HepG2 (cell line): ENCODE measurements around the gene POU2AF2. TPM values are rescaled to one million over a fixed set of nuclear protein-coding genes. Genes with fewer than 3 reads are reported as not detected.

Experiments used
- ARID3A ChIP-seq: IDR thresholded peaks from 2 replicates; pipeline ENCODE4 v1.6.1; 2012; ENCODE audit warnings: low read depth, low read length, improper control_type of control experiment
- CBX5 ChIP-seq: sonication (generic); formaldehyde crosslinking; IDR thresholded peaks from 2 replicates; pipeline ENCODE4 v1.4.0; 2020; ENCODE audit warnings: missing genetic modification reagents, borderline replicate concordance
- FOXJ3 ChIP-seq: sonication (generic); formaldehyde crosslinking; IDR thresholded peaks from 2 replicates; pipeline ENCODE4 v1.4.0; 2020; ENCODE audit warnings: missing genetic modification reagents, mild to moderate bottlenecking, borderline replicate concordance
- NFYC ChIP-seq: IDR thresholded peaks from 2 replicates; pipeline ENCODE4 v1.6.1; 2016; ENCODE audit warnings: missing genetic modification reagents, missing compliant biosample characterization
- POLR2G ChIP-seq: fragments of 200-400 bp; formaldehyde crosslinking; IDR thresholded peaks from 2 replicates; pipeline ENCODE4 v1.6.1; 2018; ENCODE audit warnings: mild to moderate bottlenecking, low read depth, low read length, moderate library complexity
- PRMT3 ChIP-seq: sonication (generic); formaldehyde crosslinking; IDR thresholded peaks from 2 replicates; pipeline ENCODE4 v1.8.1; 2022; ENCODE audit warnings: low read depth, mild to moderate bottlenecking, moderate library complexity, missing genetic modification reagents, borderline replicate concordance
- RFXAP ChIP-seq: sonication (generic); formaldehyde crosslinking; IDR thresholded peaks from 2 replicates; pipeline ENCODE4 v1.4.0; 2020; ENCODE audit warnings: missing genetic modification reagents, borderline replicate concordance
- RORA ChIP-seq: sonication (generic); formaldehyde crosslinking; IDR thresholded peaks from 2 replicates; pipeline ENCODE4 v1.5.0; 2020; ENCODE audit warnings: mild to moderate bottlenecking, missing genetic modification reagents, moderate library complexity
- SOX13 ChIP-seq, 3 experiments: fragments of 450-650 bp in 1 of 3; sonication (generic) in 1 of 3; formaldehyde crosslinking in 1 of 3; IDR thresholded peaks in 2 of 3; conservative IDR thresholded peaks in 1 of 3; 2 replicates each; pipeline versions ENCODE4 v1.5.0 to v1.6.1; 2016 to 2020; ENCODE audit warnings: antibody characterized with exemption in 1 of 3, mild to moderate bottlenecking in 1 of 3, missing compliant biosample characterization in 1 of 3, missing genetic modification reagents in 1 of 3, moderate library complexity in 1 of 3
- SOX5 ChIP-seq: IDR thresholded peaks from 2 replicates; pipeline ENCODE4 v1.6.1; 2016; ENCODE audit warnings: borderline replicate concordance
- SPEN ChIP-seq: sonication (generic); formaldehyde crosslinking; IDR thresholded peaks from 2 replicates; pipeline ENCODE4 v1.5.1; 2020; ENCODE audit warnings: low read depth, mild to moderate bottlenecking, missing genetic modification reagents
- SUZ12 ChIP-seq: fragments of 150-350 bp; IDR thresholded peaks from 2 replicates; pipeline ENCODE4 v1.6.1; 2014; ENCODE audit warnings: low read depth, low read length
- polyA plus RNA-seq, 8 experiments: library from polyadenylated mRNA; depleted of rRNA in 3 of 8; stranded (reverse) in 7 of 8; unstranded in 1 of 8; fragments of >200 nt; fragmentation: Illumina TruSeq in 4 of 8; extraction: Trizol in 4 of 8; gene quantifications; 2 replicates each; pipeline versions ENCODE4 v1.2.1 to v1.2.3, GENCODE V29; 2011 to 2016; ENCODE audit warnings: low read depth in 4 of 8, missing spikeins in 1 of 8, mixed read lengths in 1 of 8; ENCODE audit not compliant: insufficient read depth in 1 of 8
- total RNA-seq, 5 experiments: library from RNA; depleted of rRNA; stranded (reverse); fragments of >200 nt; fragmentation: Illumina TruSeq; extraction: Trizol; gene quantifications; 2 replicates each; pipeline ENCODE4 v1.2.3, GENCODE V29; 2016; ENCODE audit warnings: low read depth in 1 of 5

The POU2AF2 gene
- total and polyA plus RNA-seq, 2 of the 13 experiments (the other 11 are each of a cell fraction or from before 2014, with no cell fraction given) = 0.11 TPM; not detected in 1

DNA sequence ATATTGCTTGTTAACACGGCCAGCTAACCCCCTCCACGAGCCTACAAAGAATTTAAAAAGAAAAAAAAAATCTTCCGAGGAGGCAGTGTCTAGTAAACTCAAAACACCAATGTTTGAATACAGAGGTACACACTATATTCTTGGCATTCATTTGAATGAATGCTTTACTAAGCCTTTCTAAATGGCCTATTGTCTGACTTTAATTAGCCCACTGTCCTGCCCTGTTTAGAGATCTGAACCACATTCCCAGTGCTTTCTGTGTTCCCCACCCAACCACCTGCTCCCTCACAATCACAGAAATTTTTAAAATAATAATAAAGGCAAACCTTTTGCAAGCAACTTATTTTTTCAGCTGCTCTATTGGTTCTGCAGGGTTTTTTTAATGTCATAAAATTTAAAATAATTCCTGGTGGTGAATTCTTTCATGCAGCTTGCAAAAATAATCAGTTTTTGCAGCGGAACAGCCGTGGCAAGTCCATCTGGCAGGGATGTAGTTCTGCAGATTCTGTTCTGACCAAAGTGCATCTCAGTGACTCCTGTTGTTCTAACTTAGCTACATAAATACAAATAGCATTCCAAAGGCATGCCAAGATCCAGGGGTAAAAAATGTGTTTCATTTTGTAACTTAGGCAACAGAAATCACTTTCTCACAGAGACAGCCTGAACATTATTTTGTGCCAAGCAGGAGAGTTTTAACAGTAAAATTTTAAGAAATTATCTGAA is 23.8 kb downstream of the POU2AF2 start (continued):
- TF ChIP-seq SOX13 (IDR thresholded peaks at IDR 0.05) = no peak
- peak in 1 of 2 experiments; percentile 45; a peak in 2 of 4 replicates for TF ChIP-seq SOX13 (CRISPR knock-in tag; conservative IDR thresholded peaks at IDR 0.05 in 1 of 2, IDR thresholded peaks at IDR 0.05 in 1 of 2)
- TF ChIP-seq RORA = no peak
- TF ChIP-seq PRMT3 (CRISPR knock-in tag) = no peak
- TF ChIP-seq SOX5 (CRISPR knock-in tag) = peak; percentile 50; the same call in 1 of the 2 replicates
- TF ChIP-seq SPEN (CRISPR knock-in tag) = no peak
- TF ChIP-seq NFYC (CRISPR knock-in tag) = no peak
- no peak for TF ChIP-seq SUZ12
- TF ChIP-seq RFXAP (CRISPR knock-in tag) = no peak
- peak; percentile 52; the same call in 1 of the 2 replicates for TF ChIP-seq ARID3A
- TF ChIP-seq CBX5 (CRISPR knock-in tag) = no peak
- TF ChIP-seq POLR2G = no peak
- TF ChIP-seq FOXJ3 (CRISPR knock-in tag) = 0 out of 2 replicates have a peak, but pooled peaks have one; percentile 24
